Measurements from ENCODE around the gene MED13L.

- no peak for TF ChIP-seq YY1 (IDR thresholded peaks at IDR 0.05; ENCODE audit: low read depth, low read length)
- TF ChIP-seq POLR2A (IDR thresholded peaks at IDR 0.05; ENCODE audit: control extremely low read depth in 1 of 2, low read depth in 2 of 2, low read length in 2 of 2): no peak
- no peak for TF ChIP-seq CTCF (IDR thresholded peaks at IDR 0.05; ENCODE audit: control extremely low read depth in 1 of 3, insufficient read depth in 1 of 3, low read depth in 1 of 3, low read length in 3 of 3)
- TF ChIP-seq TBP (IDR thresholded peaks at IDR 0.05; ENCODE audit: low read depth, low read length): no peak
- TF ChIP-seq EZH2 (IDR thresholded peaks at IDR 0.05; ENCODE audit: low read depth, low read length, severe bottlenecking): no peak
- no peak for TF ChIP-seq SIN3A (conservative IDR thresholded peaks at IDR 0.05 in 1 of 2, IDR thresholded peaks at IDR 0.05 in 1 of 2; ENCODE audit: low read depth in 1 of 2, low read length in 2 of 2)
Observed at GRCh38 chr12:116259800-116260577, 17.5 kb downstream of the MED13L start.
